HCT116 (cell line): ENCODE data around the gene FXYD2. TPM values are rescaled to one million over a fixed set of nuclear protein-coding genes. Genes with fewer than 3 reads are reported as not detected.

ENCODE experiments used
- ATAC-seq: fragments of 200-7000 bp; cut with Tn5 transposase; 2 replicates; pipeline ENCODE4 v1.9.1; 2020; ENCODE audit warnings: mild to moderate bottlenecking, moderate library complexity
- BruUV-seq: library from RNA; stranded (reverse); fragments of 400-500 nt; replicated peaks from 2 replicates; lab custom pipeline; 2021; lab: Mats Ljungman, UMichigan
- CTCF ChIA-PET: fragments of 300-600 bp; sonication (Branson Sonifier 250); formaldehyde crosslinking; loops from one replicate; lab custom pipeline; 2021; ENCODE audit warnings: antibody characterized with exemption; lab: Charles Lee
- POLR2A ChIA-PET: fragments of 300-600, 350-600 bp; sonication (Branson Sonifier 250); formaldehyde crosslinking; loops from one replicate; lab custom pipeline; 2021; ENCODE audit warnings: antibody characterized with exemption; lab: Charles Lee
- RAD21 ChIA-PET, 2 experiments: fragments of 300-600 bp; sonication (Branson Sonifier 250); formaldehyde crosslinking; loops; one replicate each; lab custom pipeline; 2023; ENCODE audit warnings: low total read pairs in 2 of 2; ENCODE audit not compliant: uncharacterized antibody in 2 of 2, unreplicated experiment in 2 of 2, low non-redundant PET in 1 of 2; lab: Charles Lee
- DNase-seq: peaks from one replicate; pipeline ENCODE4 v3.0.0-alpha.2; 2010; ENCODE audit warnings: low read depth, low spot score
- H2AFZ ChIP-seq: fragments of 200-600 bp; shearing (Covaris generic), sonication (generic); 2 replicates; pipeline ENCODE4 v1.6.1; 2017; ENCODE audit warnings: low read depth, mixed run types, mixed read lengths, antibody characterized with exemption, low read length; ENCODE audit not compliant: poor library complexity, severe bottlenecking
- H3K27ac ChIP-seq: 2 replicates; pipeline ENCODE4 v1.5.1; 2012; ENCODE audit warnings: low read depth, low read length
- H3K27me3 ChIP-seq: fragments of 200-600 bp; sonication (generic); 2 replicates; pipeline ENCODE4 v1.6.1; 2016; ENCODE audit warnings: mixed run types, low read length, mixed read lengths; ENCODE audit not compliant: insufficient read depth
- H3K36me3 ChIP-seq, 2 experiments: fragments of 200-500 bp in 1 of 2; fragments of 200-600 bp in 1 of 2; sonication (Bioruptor generic) in 1 of 2; sonication (generic) in 1 of 2; 2 replicates each; pipeline versions ENCODE4 v1.5.1 to v1.6.1; 2014 to 2016; ENCODE audit warnings: low read length in 2 of 2, inconsistent platforms in 1 of 2, mixed read lengths in 1 of 2, mixed run types in 1 of 2; ENCODE audit not compliant: insufficient read depth in 2 of 2, control insufficient read depth in 1 of 2
- H3K4me1 ChIP-seq, 2 experiments: fragments of 200-600 bp in 1 of 2; sonication (generic) in 1 of 2; 2 replicates each; pipeline versions ENCODE4 v1.5.1 to v1.6.1; 2012 to 2017; ENCODE audit warnings: low read length in 2 of 2, inconsistent platforms in 1 of 2, mild to moderate bottlenecking in 1 of 2, mixed read lengths in 1 of 2, mixed run types in 1 of 2, moderate library complexity in 1 of 2; ENCODE audit not compliant: insufficient read depth in 2 of 2, control insufficient read depth in 1 of 2
- H3K4me2 ChIP-seq: fragments of 200-600 bp; sonication (generic); 2 replicates; pipeline ENCODE4 v1.6.1; 2017; ENCODE audit warnings: mixed run types, low read length, mixed read lengths
- H3K4me3 ChIP-seq, 2 experiments: fragments of 200-600 bp in 1 of 2; sonication (generic) in 1 of 2; replicated peaks in 1 of 2; 2 replicates each; pipeline ENCODE4 v1.5.1; 2011 to 2016; ENCODE audit warnings: low read length in 2 of 2, control low read depth in 1 of 2, low read depth in 1 of 2, mild to moderate bottlenecking in 1 of 2, mixed read lengths in 1 of 2, mixed run types in 1 of 2
- H3K79me2 ChIP-seq: fragments of 200-600 bp; sonication (generic); 2 replicates; pipeline ENCODE4 v1.6.1; 2017; ENCODE audit warnings: mild to moderate bottlenecking, mixed run types, low read length, moderate library complexity, mixed read lengths; ENCODE audit not compliant: insufficient read depth
- H3K9ac ChIP-seq: fragments of 200-600 bp; sonication (generic); 2 replicates; pipeline ENCODE4 v1.6.1; 2016; ENCODE audit warnings: low read length, mixed read lengths
- H3K9me2 ChIP-seq: fragments of 200-600 bp; sonication (generic), shearing (Covaris generic); 2 replicates; pipeline ENCODE4 v1.6.1; 2017; ENCODE audit warnings: mixed run types, mild to moderate bottlenecking, moderate library complexity; ENCODE audit not compliant: insufficient read depth
- H3K9me3 ChIP-seq, 2 experiments: fragments of 200-500 bp in 1 of 2; fragments of 200-600 bp in 1 of 2; sonication (Bioruptor generic) in 1 of 2; sonication (generic) in 1 of 2; 2 replicates each; pipeline ENCODE4 v1.6.1; 2014 to 2017; ENCODE audit warnings: low read length in 2 of 2, mixed read lengths in 2 of 2, inconsistent platforms in 1 of 2, low read depth in 1 of 2, mild to moderate bottlenecking in 1 of 2, mixed run types in 1 of 2, moderate library complexity in 1 of 2; ENCODE audit not compliant: control insufficient read depth in 1 of 2, insufficient read depth in 1 of 2
- H4K20me1 ChIP-seq: fragments of 200-600 bp; sonication (generic), shearing (Covaris generic); 2 replicates; pipeline ENCODE4 v1.6.1; 2017; ENCODE audit warnings: mixed run types, mild to moderate bottlenecking, moderate library complexity; ENCODE audit not compliant: insufficient read depth
- CBX3 ChIP-seq: IDR thresholded peaks from 2 replicates; pipeline ENCODE4 v1.6.1; 2012; ENCODE audit warnings: low read depth
- ELF1 ChIP-seq: IDR thresholded peaks from 2 replicates; pipeline ENCODE4 v1.6.1; 2012; ENCODE audit warnings: low read depth, borderline replicate concordance
- EZH2 ChIP-seq: fragments of 200-600 bp; sonication (generic); IDR thresholded peaks from 2 replicates; pipeline ENCODE4 v1.6.1; 2017; ENCODE audit warnings: antibody characterized with exemption, mixed run types
- EZH2phosphoT487 ChIP-seq: fragments of 200-600 bp; IDR thresholded peaks from 2 replicates; pipeline ENCODE4 v1.6.1; 2018; ENCODE audit warnings: antibody characterized with exemption, borderline replicate concordance
- FOSL1 ChIP-seq: IDR thresholded peaks from 2 replicates; pipeline ENCODE4 v1.6.1; 2012; ENCODE audit warnings: low read depth
- POLR2AphosphoS5 ChIP-seq: IDR thresholded peaks from 2 replicates; pipeline ENCODE4 v1.6.1; 2011; ENCODE audit warnings: mild to moderate bottlenecking, low read depth, low read length, moderate library complexity
- RAD21 ChIP-seq: IDR thresholded peaks from 2 replicates; pipeline ENCODE4 v1.6.1; 2012; ENCODE audit warnings: low read depth, mild to moderate bottlenecking
- SP1 ChIP-seq: IDR thresholded peaks from 2 replicates; pipeline ENCODE4 v1.6.1; 2012; ENCODE audit warnings: low read depth
- TCF7L2 ChIP-seq: IDR thresholded peaks from 2 replicates; pipeline ENCODE4 v1.7.0; 2011; ENCODE audit warnings: borderline replicate concordance, inconsistent platforms; ENCODE audit not compliant: insufficient read depth, insufficient read length; ENCODE audit errors: extremely low read depth
- YY1 ChIP-seq: IDR thresholded peaks from 2 replicates; pipeline ENCODE4 v1.6.1; 2011; ENCODE audit warnings: low read length, low read depth, moderate library complexity, mild to moderate bottlenecking; ENCODE audit not compliant: insufficient replicate concordance; ENCODE audit errors: extremely low read depth
- ZNF274 ChIP-seq: fragments of 200-500 bp; sonication (Bioruptor generic); IDR thresholded peaks from 2 replicates; pipeline ENCODE4 v1.6.1; 2014; ENCODE audit warnings: mild to moderate bottlenecking, low read depth, low read length, inconsistent platforms
- intact Hi-C: fragments of 100-400 bp; cut with micrococcal nuclease; formaldehyde crosslinking; loops from 2 replicates; pipeline ENCODE4 v1.10.0; 2022
- total RNA-seq: library from RNA; stranded (reverse); gene quantifications from one replicate; pipeline ENCODE4 v1.2.1, GENCODE V29; 2021; ENCODE audit not compliant: unreplicated experiment
- TF ChIP-seq, protein P1 (sequence below), 3 experiments: fragments of 200-600 bp in 1 of 3; sonication (generic) in 1 of 3; IDR thresholded peaks in 2 of 3; conservative IDR thresholded peaks in 1 of 3; 2 replicates each; pipeline ENCODE4 v1.5.1; 2012 to 2017; ENCODE audit warnings: low read depth in 2 of 3, low read length in 2 of 3, antibody characterized with exemption in 1 of 3, borderline replicate concordance in 1 of 3, control low read depth in 1 of 3, mild to moderate bottlenecking in 1 of 3, mixed read lengths in 1 of 3, mixed run types in 1 of 3, moderate library complexity in 1 of 3; ENCODE audit not compliant: insufficient read depth in 1 of 3

FXYD2 gene
- total RNA-seq, 1 experiment from 2014 or later, result 0.52 TPM

DNA sequence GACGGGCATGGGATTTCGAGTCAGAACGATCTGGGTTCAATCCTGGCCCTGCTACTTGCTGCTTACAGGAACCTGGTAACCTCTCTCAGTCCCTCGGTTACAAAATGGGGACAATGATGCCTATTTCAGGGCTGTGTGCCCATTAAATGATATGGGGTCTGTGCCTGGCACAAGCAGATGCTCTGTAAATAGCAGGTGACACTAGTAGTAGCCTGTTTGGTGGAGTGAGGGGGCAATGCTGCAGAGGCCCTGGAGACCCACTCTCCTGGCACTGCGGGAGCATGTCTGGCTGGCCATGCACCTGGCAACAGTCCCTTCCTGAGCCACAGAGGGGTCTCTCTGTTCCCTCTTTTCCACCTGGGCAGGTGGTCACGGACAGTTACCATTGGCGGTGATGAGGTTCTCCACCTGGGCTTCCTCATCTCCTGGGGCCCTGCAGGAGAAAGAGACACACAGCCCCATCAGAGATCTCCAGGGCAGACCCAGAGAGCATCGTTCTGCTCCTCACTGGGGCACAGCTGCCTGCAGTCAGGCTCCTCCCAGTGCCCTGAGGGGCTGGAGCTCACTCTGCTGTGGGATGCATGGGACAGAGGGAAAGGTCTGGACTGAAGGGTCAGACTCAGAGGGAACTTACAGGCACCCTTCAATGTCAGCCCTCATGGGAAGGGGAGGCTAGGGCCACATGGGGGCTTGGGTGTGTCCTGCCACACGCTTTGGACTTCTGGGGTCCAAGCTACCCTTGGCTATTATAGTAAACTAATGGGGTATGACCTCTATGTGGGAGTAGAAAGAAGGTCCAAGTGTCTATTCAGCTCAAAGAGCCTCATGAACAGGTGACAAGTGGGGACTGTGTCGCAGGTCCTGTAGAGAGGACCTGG lies 15.6 kb upstream of the FXYD2 start:
- no peaks in the 10 kb centered on the region for H3K9me2 ChIP-seq

More for the DNA sequence above, 15.6 kb upstream of the FXYD2 start:
- Histone ChIP-seq H3K9ac (no peak overlapping the region), H3K36me3 (no peaks in the 10 kb centered on the region), H3K79me2 (no peaks in the 10 kb centered on the region), H4K20me1 (no peaks in the 10 kb centered on the region), H2AFZ (no peak overlapping the region), H3K27ac (no peak overlapping the region), H3K27me3 (peaks cover 7% of the 10 kb centered on the region; the same call in 1 of the 2 replicates), H3K4me2 (no peak overlapping the region), H3K4me1 (no peaks in the 10 kb centered on the region; a peak in 1 of 4 replicates), H3K4me3 (no peak overlapping the region), H3K9me3 (no peaks in the 10 kb centered on the region)
- ATAC-seq (no peak), DNase-seq (no peak)
- POLR2A ChIA-PET, result no interaction called here
- BruUV-seq, result no TSS peak
- intact Hi-C loops, result no loop called here
- TF ChIP-seq FOSL1 (no peak), ZNF274 (no peak), YY1 (no peak), RAD21 (no peak), POLR2AphosphoS5 (no peak), SP1 (no peak), ELF1 (no peak), EZH2 (no peak), EZH2phosphoT487 (no peak), TCF7L2 (no peak), CBX3 (no peak)
- TF ChIP-seq, protein P1, sequence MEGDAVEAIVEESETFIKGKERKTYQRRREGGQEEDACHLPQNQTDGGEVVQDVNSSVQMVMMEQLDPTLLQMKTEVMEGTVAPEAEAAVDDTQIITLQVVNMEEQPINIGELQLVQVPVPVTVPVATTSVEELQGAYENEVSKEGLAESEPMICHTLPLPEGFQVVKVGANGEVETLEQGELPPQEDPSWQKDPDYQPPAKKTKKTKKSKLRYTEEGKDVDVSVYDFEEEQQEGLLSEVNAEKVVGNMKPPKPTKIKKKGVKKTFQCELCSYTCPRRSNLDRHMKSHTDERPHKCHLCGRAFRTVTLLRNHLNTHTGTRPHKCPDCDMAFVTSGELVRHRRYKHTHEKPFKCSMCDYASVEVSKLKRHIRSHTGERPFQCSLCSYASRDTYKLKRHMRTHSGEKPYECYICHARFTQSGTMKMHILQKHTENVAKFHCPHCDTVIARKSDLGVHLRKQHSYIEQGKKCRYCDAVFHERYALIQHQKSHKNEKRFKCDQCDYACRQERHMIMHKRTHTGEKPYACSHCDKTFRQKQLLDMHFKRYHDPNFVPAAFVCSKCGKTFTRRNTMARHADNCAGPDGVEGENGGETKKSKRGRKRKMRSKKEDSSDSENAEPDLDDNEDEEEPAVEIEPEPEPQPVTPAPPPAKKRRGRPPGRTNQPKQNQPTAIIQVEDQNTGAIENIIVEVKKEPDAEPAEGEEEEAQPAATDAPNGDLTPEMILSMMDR (IDR thresholded peaks at IDR 0.05 in 2 of 3, conservative IDR thresholded peaks at IDR 0.05 in 1 of 3; ENCODE audit: borderline replicate concordance in 1 of 3, insufficient read depth in 1 of 3, low read depth in 2 of 3, low read length in 2 of 3), result no peak
- RAD21 ChIA-PET, result no interaction called here
- CTCF ChIA-PET, result interaction anchor here (7.2 kb wide), 1 partner anchor 107 kb away, joined by 143 read pairs; no protein-coding TSS in a partner anchor
